Ureter (tissue), 1 donor: Measurements from ENCODE around the gene ZSCAN5B. TPM values are rescaled to one million over a fixed set of nuclear protein-coding genes. Genes with fewer than 3 reads are reported as not detected.
A peak's percentile ranks its signal among the peaks of the same experiment; 100 is the strongest.
"Not testable (repeated sequence)": the region's sequence is repeated elsewhere in the genome, so short reads cannot be mapped to it uniquely, and the experiment has no call there.

Source experiments
- DNase-seq: peaks from one replicate; pipeline ENCODE4 v3.0.0-alpha.2; 2020; ENCODE audit warnings: low spot score
- total RNA-seq: library from RNA; stranded (reverse); gene quantifications from one replicate; pipeline ENCODE4 v1.2.4, GENCODE V29; 2023
- donor health status: DM: yes; HTN: yes; CAD: no.

Gene ZSCAN5B, protein sequence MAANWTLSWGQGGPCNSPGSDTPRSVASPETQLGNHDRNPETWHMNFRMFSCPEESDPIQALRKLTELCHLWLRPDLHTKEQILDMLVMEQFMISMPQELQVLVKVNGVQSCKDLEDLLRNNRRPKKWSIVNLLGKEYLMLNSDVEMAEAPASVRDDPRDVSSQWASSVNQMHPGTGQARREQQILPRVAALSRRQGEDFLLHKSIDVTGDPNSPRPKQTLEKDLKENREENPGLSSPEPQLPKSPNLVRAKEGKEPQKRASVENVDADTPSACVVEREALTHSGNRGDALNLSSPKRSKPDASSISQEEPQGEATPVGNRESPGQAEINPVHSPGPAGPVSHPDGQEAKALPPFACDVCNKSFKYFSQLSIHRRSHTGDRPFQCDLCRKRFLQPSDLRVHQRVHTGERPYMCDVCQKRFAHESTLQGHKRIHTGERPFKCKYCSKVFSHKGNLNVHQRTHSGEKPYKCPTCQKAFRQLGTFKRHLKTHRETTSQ
- not detected for total RNA-seq

DNA sequence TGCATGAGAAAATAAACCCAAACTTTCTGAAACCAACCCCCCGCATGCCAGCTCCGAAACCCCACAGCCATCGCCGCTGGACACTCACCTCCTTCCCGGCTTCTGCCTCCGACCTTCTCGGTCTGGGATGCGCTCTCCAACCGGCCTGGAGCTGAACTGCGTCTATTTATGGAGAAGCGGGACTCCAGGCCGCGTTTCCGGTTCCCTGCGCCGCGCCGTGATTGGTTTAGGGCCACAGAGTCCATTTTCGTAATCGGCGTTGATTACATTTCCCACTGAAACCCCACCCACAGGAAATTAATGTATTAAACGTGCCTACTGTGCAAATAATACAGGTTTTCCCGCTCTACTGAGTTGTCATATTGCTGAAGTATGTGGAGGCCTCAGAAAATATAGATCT is at the start of gene ZSCAN5B:
ZSCAN5B (minus strand) TSS at position 138 of the 400 bp plus-strand sequence. CDS start 4,731 bp downstream, outside the sequence.
- DNase-seq: not testable (repeated sequence)

DNA sequence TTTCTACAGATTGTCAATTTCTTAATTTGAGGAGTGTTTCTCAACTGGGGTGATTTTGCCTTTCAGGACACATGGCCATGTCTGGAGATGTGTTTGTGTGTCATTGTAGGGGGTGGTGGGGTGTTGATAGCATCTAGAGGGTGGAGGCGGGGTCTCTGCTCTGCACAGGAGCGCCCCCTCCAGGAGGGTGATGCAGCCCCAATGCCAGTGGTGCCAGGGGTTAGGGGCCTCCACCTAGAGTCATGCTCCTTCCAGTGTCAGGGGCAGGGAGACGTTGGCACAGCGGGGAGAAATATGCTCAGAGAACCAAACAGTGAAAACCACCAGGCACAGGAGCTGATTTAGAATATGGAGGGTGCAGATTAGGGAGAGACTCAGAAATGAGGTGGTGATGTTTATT is 48.2 kb upstream of the ZSCAN5B start:
- DNase-seq: not testable (repeated sequence)

DNA sequence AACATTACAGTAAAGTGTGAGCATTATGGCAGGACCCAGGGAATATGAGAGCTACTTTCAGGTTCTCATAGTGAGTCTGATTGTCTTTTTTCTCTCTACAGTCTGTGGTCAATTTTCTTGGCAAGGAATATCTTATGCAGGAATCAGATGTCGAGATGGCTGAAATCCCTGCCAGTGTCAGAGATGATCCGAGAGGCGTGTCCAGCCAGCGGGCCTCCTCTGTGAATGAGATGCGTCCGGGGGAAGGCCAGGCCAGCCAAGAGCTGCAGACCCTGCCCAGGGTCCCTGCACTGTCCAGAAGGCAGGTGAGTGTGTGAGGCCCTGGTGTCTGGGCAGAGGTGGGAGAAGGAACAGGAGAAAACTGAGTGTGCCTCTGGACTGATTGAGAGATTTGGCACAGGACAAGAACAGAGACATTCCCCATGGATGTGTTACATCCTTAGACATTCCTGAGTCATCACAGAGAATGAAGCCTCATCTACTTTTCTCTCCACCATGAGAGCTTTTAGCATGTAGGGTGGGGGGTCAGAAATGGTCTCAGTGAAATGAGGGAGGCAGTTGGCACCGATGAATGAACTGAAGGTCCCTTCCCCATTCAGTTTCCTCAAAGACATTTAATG is 47.6 kb upstream of the ZSCAN5B start:
- no peak for DNase-seq

DNA sequence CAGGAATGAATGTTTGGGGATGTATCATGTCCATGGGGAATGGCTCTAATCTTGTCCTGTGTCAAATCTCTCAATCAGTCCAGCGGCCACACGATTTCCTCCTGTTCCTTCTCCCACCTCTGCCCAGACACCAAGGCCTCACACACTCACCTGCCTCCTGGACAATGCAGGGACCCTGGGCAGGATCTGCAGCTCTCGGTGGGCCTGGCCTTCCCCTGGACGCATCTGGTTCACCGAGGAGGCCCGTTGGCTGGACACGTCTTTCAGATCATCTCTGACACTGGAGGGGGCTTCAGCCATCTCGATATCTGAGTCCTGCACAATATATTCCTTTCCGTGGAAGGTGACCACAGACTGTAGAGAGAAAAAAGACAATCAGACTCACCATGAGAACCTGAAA is 25.9 kb upstream of the ZSCAN5B start:
- DNase-seq: no peak

DNA sequence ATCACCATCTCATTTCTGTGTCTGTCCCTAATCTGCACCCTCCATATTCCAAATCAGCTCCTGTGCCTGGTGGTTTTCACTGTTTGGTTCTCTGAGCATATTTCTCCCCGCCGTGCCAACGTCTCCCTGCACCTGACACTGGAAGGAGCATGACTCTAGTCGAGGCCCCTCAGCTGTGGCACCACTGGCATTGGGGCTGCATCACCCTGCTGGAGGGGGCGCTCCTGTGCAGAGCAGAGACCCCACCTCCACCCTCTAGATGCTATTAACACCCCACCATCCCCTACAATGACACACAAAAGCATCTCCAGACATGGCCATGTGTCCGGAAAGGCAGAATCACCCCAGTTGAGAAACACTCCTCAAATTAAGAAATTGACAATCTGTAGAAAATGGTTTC is 25.3 kb upstream of the ZSCAN5B start:
- no peak for DNase-seq

DNA sequence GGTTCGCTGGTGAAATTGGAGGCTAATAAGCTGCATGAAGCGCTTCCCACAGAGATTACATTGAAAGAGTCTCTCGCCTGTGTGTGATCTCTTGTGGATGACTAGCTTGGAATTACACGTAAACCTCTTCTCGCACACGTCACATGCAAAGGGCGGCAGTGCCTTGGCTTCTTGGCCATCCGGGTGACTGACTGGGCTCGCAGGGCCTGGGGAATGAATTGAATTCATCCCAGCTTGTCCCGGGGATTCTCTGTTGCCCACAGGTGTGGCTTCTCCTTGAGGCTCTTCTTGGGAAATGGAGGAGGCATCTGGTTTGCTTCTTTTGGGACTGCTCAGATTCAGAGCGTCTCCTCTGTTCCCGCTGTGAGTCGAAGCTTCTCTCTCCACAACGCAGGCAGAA is 24.3 kb upstream of the ZSCAN5B start:
- no peak for DNase-seq

DNA sequence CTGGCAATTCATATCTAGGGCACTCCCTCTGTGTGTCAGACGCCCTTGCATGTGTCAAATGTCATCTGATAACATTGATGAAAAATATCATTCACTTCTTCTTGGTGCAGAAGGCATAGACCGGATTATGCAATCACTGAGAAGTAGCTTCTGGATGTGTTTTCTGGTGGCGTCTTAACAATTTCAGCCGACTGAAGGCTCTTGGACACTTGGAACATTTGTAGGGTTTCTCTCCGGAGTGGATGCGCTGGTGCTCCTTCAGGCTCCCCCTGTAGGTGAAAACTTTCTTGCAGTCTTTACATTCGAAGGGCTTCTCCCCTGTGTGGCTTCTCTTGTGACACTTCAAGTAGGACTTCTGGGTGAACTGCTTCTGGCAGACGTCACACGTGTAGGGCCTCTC is 23.9 kb upstream of the ZSCAN5B start:
- not testable (repeated sequence) for DNase-seq

DNA sequence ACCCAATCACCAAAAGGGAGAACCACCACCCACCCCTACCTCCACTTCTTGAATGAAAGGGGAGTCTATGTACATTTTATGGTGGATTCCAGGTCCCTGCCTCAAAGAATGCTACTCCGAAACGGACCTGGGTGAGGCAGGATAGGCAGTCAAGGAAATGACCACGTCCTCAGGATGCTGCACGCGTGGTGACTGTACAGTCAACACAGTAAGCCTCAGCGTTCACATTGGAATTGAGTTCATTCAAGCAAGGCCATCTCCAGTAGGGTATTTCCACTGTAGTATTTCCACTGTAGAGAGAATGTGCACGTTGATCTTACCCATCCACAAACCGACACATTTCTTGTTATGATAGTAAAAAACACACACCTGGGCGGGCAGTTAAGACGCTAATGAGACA is 21.4 kb upstream of the ZSCAN5B start:
- DNase-seq: no peak

DNA sequence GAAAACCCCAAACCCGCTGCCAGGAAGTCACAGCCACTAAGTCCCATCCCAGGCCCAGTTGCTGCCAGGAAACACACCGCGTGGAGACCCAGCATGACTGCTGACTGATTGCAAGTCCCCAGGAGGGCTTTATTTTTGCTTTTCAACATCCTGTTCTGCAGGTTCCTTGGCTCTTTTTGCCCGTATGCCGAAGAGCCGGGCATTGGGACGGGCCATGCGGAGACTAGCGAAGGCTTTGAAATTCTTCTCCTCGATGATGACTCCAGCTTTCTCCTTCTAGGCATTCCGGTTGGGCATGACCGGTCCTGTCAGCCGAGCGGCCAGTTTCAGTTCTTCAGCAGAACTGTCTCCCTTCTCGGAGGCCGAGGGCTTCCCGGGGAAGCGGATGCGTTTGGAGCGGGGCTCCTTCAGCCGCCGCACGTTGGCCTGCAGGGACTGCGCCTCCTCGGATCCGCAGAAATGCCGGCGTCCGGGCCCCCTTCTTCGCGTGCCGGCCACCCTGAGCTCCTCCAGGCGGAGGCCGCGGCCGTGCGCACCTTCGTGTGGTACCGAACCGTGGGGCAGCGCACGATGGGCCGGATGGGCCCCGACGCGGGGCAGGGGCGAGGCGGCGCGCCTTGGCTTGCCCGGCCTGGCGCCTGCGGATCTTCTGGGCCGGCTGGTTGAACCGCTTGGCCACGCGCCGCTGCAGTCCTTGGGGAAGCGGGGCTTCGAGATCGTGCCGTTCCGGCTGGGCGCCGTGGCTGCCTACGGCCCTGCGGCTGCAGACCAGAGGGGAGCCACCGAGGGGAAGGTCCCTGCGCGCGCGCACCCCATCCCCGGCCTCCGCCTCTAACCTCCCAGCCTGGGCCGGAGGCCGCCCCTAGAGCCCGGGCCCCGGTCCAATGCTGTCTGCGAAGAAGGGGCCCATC is 19.7 kb upstream of the ZSCAN5B start:
- DNase-seq: peak; percentile 53

DNA sequence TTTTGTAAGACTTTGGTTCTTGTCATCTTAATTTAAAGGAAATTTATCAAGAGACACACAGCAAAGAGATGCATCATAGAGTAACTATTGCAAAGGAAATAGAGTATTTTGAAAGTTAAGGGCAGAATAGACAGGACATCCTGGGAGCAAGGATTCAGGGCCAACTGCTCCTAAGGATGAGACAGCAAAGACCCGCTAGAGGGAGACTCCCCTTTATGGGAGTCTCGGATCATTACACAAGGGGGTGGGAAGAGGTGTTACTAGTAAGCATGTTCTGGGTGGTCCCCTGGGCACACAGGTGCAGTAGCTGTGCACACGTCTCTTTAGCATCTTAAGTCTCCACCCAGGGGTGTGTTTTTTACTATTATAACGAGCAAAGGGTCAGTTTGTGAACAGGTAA is 14.1 kb upstream of the ZSCAN5B start:
- no peak for DNase-seq

DNA sequence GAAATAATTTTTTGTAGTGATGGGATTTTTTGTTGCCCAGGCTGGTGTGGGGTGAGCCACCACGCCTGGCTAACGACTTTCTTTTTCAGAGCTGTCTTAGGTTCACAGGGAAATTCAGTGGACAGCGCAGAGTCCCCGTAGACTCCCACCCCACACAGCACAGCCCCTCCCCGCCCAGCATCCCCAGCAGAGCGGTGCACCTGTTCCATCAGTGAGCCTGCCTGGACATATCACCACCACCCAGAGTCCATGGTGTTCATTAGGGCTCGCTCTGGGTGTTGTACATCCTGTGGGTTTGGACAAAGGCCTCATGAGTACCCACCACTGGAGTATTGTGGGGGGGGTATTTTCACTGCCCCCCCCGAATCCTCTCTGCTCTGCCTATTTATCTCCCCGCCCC is 12.5 kb upstream of the ZSCAN5B start:
- not testable (repeated sequence) for DNase-seq

DNA sequence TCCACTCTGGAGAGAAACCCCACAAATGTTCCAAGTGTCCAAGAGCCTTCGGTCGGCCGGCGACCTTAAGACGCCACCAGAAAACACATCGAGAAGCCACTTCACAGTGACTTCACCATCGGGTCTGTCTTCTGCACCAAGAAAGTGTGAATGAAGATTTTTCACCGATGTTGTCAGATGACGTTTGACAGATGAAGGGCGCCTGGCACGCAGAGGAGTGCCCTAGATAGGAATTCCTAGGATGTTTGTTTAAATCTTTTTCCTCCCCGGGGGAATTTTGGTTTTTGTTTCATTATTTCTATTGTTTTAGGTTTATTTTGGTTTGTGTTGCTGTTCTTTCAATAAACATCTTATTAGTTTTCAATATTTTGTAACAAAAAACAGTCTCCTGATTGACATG is 11.5 kb upstream of the ZSCAN5B start:
- no peak for DNase-seq

DNA sequence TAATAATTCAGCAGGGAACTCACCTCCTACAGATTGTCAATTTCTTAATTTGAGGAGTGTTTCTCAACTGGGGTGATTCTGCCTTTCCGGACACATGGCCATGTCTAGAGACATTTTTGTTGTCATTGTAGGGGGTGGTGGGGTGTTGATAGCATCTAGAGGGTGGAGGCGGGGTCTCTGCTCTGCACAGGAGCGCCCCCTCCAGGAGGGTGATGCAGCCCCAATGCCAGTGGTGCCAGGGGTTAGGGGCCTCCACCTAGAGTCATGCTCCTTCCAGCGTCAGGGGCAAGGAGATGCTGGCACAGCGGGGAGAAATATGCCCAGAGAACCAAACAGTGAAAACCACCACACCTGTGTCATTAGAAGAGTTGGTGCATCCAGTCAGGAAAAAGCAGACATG is 10.0 kb upstream of the ZSCAN5B start:
- not testable (repeated sequence) for DNase-seq

DNA sequence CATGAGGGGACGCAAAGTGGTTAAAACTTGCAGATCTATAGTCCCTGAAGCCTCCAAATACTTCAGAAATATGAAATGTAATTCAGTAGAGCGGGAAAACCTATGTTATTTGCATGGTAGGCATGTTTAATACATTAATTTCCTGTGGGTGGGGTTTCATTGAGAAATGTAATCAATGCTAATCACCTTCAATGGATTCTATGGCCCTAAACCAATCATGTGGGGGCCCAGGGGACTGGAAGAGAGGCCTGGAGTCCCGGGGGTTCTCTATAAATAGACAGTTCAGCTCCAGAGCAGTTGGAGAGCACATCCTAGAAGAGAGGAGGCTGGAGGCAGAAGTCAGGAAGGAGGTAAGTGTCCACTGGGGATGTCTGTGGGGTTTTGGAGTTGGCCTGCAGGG is 4.4 kb upstream of the ZSCAN5B start, which contains the start of gene ZSCAN5C:
ZSCAN5C (plus strand) TSS at position 301 of the 400 bp plus-strand sequence. CDS start 3,641 bp downstream, outside the sequence.
- no peak for DNase-seq

DNA sequence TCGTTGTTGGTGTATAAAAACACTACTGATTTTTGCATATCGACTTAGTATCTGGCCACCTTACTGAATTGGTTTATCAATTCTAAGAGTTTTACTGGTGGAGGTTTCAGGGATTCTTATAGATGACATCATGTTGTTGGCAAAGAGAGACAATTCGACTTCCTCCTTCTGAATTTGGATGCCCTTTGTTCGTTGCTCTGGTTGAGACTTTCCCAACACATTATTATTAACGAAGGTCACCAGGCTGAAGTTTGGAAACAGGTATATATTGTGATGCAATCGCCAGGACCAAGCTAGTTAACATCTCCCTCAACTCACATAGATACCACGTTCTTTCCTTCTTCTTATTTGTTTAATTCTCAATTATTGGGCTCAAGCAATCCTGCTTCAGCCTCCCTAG is 2.1 kb upstream of the ZSCAN5B start:
- DNase-seq: no peak

DNA sequence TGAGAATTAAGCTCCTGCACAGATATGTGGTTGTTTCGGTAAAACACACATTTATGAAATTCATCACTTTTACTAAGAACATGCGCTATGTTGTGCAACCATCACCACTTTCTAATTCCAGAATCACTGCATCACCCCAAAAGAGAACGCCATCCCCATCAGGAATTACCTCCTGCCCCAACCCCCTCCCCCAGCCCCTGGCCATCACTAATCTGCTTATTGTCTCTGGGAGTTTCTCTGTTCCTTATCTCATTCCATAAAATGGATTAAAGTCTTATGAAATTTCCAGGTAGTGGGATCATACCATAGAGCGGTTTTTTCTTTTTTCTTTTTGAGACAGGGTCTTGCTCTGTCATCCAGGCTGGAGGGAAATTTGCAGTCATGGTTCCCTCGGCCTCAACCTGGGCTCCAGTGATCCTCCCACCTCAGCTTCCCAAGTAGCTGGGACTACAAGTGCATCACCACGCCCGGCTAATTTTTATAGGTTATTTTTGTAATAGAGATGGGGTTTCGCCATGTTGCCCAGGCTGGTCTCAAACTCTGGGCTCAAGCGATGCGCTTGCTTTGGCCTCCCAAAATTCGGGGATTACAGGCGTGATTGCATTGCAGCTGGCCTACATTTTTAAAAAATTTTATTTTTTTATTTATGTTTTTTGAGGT is 3.5 kb downstream of the ZSCAN5B start:
- no peak for DNase-seq

DNA sequence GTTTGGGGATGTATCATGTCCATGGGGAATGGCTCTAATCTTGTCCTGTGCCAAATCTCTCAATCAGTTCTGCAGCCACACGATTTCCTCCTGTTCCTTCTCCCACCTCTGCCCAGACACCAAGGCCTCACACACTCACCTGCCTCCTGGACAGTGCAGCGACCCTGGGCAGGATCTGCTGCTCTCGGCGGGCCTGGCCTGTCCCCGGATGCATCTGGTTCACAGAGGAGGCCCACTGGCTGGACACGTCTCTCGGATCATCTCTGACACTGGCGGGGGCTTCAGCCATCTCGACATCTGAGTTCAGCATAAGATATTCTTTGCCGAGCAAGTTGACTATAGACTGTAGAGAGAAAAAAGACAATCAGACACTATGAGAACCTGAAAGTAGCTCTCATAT is 5.9 kb downstream of the ZSCAN5B start:
- DNase-seq: no peak

DNA sequence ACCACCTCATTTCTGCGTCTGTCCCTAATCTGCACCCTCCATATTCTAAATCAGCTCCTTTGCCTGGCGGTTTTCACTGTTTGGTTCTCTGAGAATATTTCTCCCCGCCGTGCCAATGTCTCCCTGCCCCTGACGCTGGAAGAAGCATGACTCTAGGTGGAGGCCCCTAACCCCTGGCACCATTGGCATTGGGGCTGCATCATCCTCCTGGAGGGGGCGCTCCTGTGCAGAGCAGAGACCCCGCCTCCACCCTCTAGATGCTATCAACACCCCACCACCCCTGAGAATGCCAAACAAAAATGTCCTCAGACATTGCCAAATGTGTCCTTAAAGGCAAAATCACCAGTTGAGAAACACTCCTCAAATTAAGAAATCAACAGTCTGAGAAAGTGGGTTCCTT is 6.5 kb downstream of the ZSCAN5B start:
- no peak for DNase-seq

DNA sequence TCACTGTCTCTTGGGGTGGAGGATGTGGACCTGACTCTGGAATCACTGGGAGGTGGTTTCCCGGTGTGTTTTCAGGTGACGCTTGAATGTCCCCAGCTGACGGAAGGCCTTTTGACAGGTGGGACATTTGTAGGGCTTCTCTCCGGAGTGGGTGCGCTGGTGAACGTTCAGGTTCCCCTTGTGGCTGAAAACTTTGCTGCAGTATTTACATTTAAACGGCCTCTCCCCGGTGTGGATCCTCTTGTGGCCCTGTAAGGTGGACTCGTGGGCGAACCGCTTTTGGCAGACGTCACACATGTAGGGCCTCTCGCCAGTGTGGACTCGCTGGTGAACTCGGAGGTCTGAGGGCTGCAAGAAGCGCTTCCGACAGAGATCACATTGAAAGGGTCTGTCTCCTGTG is 7.8 kb downstream of the ZSCAN5B start:
- DNase-seq: no peak

DNA sequence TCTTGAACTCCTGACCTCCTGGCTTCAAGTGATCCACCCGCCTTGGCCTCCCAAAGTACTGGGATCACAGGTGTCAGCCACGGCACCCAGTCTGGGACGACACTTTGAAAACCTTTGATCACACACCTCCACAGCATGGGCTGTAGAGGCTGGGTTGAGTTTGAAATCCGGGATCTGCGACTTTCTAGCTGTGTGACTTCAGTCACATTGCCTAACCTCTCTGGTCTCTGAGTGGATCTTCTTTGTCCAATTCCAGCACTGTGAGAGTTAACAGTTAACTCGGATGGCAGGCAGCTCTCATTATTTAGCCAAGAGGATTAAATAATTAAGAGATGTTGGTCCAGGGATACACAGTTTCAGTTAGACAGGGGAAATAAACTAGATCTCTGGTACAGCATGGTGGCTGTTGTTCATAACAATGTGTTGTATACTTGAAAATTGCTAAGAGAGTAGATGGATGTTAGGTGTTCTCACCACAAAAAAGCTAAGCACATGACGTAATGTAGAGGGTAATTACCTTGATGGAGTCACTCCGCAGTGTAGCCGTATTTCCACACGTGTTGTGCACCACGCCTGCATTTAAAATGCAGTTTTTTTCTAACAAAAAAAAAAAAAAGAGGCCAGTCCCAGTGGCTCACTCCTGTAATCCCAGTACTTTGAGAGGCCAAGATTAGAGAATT is 19.9 kb downstream of the ZSCAN5B start:
- DNase-seq: no peak

DNA sequence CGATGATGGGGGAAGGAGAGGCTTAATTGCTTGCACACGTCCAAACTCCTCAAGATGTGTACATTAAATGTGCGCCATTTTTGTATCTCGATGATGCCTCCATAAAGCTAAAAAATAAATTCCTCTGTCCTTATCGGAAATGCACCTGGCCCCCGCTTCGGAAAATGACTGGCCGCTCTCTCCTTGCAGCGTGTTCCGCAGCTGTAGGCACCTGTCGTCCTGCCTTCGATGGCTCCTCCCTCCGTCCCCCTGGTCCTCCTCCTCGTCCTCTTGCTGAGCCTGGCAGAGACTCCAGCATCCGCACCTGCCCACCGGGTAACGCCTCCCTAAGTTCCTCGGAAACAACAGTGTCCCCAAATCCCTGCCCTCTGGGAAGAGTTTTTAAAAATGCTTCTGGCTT is 20.7 kb downstream of the ZSCAN5B start:
- no peak for DNase-seq
